Measurements from ENCODE around the gene ZKSCAN4.

ZKSCAN4 gene

DNA sequence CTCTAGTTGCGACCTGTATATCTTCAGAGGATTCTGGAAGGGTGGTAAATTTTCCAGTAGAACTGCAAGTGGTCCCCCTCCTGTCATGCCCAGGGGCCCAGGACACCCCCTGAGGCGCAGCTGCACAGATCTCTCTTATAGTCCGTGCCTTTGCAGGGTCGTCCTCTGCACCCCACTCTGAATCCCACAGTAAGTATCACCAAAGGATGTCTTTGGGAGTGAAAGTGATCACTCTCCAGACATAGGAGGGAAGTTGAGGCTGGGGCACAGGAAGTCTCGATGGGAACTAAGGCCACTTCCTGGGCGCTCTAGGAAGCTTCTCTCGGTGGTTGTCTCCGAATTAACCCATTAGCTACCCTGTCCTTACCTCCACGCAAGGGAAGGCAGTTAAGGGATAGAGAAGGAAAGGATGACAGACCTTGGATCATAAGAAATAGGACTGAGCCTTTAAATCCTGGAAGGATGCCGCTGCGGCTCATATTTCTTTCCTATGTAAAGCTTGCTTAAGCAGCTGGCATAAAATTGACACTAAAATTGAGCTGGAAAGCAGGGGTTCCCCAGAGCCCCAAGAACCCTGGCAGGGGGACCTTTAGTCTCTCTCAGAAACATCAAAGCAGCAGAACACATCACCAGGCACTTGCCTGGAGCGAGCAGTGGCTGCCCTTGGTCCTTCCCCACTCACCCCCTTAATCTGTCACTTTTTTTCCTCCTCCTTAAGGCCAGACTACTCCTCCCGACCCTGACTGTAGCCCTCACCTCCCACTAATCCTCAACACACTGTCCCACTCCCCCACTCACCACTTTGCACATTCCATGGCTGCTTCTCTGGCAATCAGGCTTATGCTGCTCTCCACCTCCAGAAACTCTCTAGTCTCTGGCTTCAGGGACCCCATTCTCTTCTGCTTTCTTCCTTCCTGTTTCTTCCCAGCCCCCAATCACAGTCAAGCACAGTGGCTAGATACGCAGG is at the start of gene ZKSCAN4:
TSS of gene ZKSCAN4 (minus strand) at position 261 of the 967 bp plus-strand sequence. CDS start 289 bp downstream, outside the sequence.
- peak; percentile 79 for DNase-seq

GRCh38 chr6:28296520-28297060 is 44.5 kb upstream of the ZKSCAN4 start:
- DNase-seq: no peak

DNA sequence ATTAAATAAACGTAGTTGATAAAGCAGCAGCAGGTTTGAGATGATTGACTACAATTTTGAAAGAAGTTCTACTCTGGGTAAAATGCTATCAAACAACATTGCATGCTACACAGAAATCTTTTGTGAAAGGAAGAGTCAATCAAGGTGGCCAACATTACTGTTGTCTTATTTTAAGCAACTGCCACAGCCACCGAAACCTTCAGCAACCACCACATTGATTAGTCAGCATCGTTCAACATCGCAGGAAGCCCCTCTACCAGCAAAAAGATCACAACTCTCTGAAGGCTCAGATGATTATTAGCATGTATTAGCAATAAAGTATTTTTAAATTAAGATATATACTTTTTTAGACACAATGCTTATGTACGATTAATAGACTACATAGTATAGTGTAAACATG is 43.3 kb upstream of the ZKSCAN4 start:
- DNase-seq: no peak

DNA sequence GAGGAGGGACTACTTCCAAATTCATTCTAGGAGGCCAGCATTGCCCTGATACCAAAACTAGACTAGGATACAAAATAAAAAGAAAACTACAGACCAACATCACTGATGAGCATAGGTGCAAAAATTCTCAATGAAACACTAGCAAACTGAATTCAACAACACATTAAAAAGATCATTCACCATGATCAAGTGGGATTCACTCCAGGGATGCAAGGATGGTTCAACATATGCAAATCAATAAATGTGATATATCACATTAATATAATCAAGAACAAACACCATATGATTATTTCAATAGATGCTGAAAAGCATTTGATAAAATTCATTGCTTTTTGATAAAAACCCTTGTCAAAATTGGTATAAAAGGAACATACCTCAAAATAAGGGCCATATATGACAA is 39.5 kb upstream of the ZKSCAN4 start:
- no peak for DNase-seq

DNA sequence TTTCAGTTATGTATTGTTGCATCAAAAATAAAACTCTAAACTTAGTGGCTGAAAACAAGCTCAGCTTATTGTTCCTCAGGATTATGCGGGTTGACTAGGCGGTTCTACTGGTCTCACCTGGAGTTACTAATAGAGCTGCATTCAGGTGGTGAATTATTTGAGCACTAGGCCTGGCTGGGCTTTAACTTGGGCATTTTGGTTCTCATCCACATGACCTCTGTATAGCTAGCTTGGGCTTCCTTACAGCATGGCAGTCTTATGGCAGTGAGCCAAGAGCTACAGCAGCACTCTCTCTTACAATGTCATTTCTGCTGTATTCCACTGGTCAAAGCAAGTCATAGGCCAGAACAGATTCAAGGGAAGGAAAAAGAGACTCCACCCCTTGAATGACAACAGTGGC is 30.9 kb upstream of the ZKSCAN4 start:
- no peak for DNase-seq

DNA sequence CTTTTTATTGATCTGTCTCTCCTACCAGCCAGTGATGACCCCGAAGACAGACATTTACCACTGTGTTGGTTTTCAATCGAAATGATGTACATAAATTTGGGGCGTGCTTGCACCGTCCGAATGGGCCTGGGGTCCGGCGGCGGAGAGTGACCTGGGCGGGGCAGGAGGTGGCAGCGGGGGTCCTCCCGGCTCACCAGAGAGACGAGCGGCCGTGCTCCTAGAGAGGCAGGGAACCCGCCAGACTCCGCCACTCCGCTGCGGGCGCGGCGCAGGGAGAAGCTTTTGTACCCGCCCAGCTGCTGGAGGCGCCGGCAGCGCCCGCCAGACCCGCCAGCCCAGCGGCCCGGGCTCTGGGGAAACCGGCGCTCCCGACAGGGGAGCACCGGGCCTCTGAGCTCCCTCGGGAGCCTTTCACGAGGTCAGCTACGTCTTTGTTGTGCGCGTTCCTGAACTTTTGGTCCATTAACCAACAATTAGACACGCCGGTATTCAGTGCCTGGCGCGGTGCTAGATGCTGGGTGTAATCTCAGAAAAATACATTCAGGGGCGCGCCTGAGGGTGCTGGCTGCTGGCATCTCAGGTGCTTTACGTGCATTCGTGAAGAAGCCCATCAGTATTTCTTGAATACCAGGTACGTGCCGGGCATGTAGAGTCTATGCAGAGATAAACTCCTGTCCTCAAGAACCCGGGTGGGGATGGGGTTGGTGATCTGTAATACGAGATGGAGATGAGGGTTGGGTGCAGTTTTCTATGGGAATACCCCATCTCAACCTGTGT is 29.4 kb upstream of the ZKSCAN4 start, which contains the start of gene PGBD1:
TSS of gene PGBD1 (plus strand) at position 285 of the 777 bp plus-strand sequence. CDS start 2,242 bp downstream, outside the sequence.
- peak; percentile 62 for DNase-seq

- DNase-seq: no peak
Measured at GRCh38 chr6:28280595-28281287, 28.7 kb upstream of the ZKSCAN4 start.

DNA sequence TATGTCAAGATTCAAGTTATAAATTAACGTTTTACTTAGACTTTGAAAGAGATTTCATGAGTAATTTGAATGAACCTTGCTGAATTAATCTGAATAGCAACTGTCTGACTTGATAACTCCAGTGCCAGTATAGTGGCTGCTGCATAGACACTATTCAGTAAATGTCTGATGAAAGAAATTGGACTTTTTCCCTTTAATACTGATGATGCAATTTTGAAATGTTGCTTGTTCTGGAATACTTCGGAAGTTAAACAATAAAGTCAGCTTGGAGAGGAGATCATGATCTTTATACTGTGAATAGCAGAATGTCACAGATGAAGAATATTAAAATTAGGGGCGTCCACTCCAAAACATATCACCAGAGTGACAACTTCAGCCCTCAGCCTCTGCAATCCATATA is 25.7 kb upstream of the ZKSCAN4 start:
- no peak for DNase-seq

GRCh38 chr6:28274888-28275287 is 22.8 kb upstream of the ZKSCAN4 start:
- no peak for DNase-seq

DNA sequence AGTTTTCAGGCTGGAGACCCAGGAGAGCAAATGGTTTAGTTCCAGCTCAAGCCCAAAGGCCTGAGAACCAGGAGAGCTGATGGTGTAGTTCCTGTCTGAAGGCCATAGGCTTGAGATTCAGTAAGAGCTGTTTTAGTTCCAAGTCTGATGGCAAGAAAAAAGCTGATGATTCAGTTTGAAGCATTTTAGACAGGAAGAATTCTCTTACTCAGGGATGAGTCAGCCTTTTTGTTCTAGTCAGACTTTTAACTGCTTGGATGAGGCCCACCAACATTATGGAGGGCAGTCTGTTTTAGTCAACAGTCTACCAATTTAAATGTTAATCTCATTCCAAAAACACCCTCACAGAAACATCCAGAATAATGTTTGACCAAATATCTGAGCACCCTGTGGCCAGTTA is 17.4 kb upstream of the ZKSCAN4 start:
- no peak for DNase-seq

GRCh38 chr6:28267695-28268059 is 15.6 kb upstream of the ZKSCAN4 start:
- DNase-seq: no peak

DNA sequence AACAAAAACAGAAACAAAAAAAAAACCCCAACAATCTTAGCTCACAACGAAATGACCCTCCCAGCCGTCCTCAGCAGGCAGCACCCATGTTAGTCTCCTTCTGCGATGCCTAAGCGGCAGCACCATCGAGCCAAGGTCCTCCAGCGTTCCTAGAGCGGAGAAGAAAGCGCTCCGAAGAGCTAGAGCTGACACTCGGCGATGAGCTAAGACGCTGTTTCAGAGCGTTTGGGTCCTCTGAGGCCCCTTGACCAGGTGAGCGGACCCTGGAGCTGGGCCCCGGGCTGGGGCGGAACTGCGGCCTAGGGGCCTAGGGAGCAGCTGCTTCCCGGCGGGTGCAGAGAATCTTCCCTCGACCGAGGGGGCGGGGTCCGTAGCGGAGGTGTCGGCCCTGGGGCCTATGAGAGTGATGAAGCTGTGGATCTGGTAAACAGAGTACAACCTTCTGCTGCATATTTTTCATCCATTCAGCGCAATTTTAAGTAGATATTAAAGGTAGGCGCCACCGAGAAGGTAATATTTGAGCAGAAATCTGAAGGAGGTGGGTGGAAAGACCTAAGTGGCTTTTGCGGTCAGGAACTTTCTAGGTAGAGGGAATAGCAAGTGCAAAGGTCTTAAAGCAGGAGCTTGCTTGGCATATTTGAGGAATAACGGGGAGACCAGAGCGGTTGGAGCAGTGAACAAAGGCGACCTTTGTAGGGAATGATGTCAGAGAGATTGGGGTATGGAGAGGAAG is 15.1 kb upstream of the ZKSCAN4 start, which contains the start of gene ZSCAN26:
TSS of gene ZSCAN26 (plus strand) at position 182 of the 733 bp plus-strand sequence. CDS start 4,777 bp downstream, outside the sequence.
- peak; percentile 88 for DNase-seq

GRCh38 chr6:28266563-28266961 is 14.5 kb upstream of the ZKSCAN4 start:
- no peak for DNase-seq

DNA sequence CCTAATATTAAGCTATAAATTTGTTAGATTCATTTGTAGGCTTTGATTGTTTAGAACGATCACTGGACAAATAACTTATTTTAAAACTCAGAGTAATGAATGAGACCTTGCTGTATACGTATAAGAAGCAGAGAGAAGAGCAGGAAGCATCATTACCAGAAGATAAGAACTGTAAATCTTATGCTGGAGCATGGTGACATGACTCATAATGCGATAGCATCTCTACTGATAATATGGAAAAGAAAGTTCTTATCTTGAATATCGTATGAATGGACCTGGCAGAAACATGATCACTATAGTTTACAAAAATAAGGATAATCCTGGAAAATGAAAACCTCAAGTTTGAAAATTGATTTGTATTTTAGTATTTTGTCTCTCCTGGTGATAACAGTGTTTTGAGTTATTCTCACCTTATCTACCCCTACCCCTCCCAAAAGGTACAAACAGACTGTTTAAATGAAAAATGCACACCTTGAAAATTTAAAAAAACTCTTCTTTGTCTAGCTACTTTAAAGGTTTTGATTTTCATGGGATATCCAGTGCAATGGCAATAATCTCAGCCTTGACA is 12.8 kb upstream of the ZKSCAN4 start:
- DNase-seq: no peak

DNA sequence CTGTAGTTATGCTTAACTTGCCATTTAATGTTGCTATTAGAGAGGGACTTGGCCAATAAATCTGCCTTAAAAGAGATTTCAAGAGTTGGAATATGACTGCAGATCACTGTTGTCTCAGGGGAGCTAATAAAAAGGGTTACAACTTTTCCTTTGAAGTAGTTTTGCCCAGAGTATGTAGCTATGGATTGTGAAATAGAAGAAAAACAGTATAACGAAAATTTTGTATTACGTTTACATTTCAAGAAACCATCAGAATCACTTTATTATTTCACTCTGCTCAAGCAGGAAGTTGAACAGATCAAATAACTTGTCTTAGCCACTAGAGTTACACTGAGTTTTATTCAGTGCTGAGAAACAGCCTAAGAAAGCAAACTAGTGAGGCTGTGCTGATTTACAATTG is 11.9 kb upstream of the ZKSCAN4 start:
- no peak for DNase-seq

GRCh38 chr6:28258877-28259777 is 7.1 kb upstream of the ZKSCAN4 start, which contains the start of gene NKAPL:
NKAPL (plus strand) TSS chr6:28259297; CDS start chr6:28259372, 75 bp downstream.
- peak; percentile 70 for DNase-seq

GRCh38 chr6:28257042-28257441 is 5.0 kb upstream of the ZKSCAN4 start:
- DNase-seq: no peak

DNA sequence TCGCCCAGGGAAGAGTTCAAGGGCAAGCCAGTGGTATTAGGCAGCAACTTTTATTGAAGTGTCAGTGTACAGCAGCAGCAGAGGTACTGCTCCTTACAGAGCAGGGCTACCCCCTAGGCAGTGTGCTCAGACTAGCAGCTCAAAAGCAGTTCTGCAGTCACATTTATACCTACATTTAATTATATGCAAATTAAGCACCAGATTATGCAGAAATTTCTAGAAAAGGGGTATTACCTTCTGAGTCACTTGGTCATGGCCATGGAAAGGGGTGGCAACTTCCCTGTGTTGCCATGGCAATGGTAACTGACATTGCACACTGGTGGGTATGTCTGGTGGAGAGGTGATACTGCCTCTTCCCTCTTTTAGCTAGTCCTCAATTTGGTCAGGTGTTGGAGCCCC is 2.1 kb upstream of the ZKSCAN4 start:
- DNase-seq: no peak

DNA sequence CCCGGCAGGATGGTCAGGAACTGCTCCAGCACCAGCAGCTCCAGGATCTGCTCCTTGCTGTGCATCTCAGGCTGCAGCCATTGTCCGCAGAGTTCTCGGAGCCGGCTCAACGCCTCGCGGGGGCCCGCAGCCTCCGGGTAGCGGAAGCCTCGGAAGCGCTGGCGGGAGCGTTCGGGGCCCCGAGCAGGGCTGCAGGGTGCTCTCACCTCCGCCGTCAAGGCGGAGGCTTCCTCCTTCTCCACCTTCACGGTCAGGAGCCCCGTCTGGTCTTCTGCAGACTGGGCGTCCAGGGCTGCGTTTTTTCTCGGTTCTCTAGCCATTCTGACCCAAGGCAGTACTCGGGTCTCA is 434 bp downstream of the ZKSCAN4 start:
- DNase-seq: peak; percentile 24

- no peak for DNase-seq
Measured at GRCh38 chr6:28250747-28251146, 1.3 kb downstream of the ZKSCAN4 start.

Data from stimulated activated CD4-positive, alpha-beta T cell treated with anti-CD3 and anti-CD28 coated beads, Interleukin-4, amount 100 ng/mL, for 1 hour (primary cell).